HG02623 (cell line): Measurements from ENCODE around the gene MARK4.

ENCODE experiments used
- ATAC-seq: cut with Tn5 transposase; IDR thresholded peaks from one replicate; pipeline ENCODE4 v1.9.1; 2021; ENCODE audit warnings: moderate library complexity; ENCODE audit not compliant: unreplicated experiment

Gene MARK4

GRCh38 chr19:45271098-45271734, 20.1 kb downstream of the MARK4 start:
- no peak for ATAC-seq

GRCh38 chr19:45271735-45272108, 20.7 kb downstream of the MARK4 start:
- ATAC-seq: no peak

GRCh38 chr19:45273521-45273855, 22.4 kb downstream of the MARK4 start:
- no peak for ATAC-seq

DNA sequence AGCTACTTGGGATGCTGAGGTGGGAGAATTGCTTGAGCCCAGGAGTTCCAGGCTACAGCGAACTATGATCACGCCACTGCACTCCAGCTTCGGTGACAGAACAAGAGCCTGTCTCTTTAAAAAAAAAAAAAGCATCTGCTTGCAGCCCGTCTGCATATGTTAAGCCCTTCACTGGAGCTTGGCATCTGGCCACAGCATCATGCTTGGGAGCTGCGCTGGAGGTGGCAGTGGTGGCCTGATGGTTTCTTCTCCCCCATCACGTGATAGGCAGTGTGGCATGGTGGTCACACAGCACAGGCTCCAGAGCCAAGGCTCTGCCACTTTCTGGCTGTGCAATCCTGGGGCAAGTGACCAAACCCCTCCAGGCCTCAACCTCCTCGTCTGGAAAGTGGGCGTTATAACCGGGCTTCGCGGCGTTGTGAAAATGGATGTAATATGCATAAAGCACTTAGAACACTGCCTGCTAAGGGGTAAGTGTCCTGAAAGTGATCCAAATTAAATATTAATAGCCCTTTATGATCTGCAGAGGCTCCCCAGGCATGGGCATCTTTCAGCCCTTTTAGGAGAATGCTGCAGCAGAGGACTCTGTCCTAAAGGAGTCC, 24.4 kb downstream of the MARK4 start:
- ATAC-seq: no peak

- no peak for ATAC-seq
These were observed 25.2 kb downstream of the MARK4 start for GRCh38 chr19:45276284-45276687.

GRCh38 chr19:45278087-45278486, 27.0 kb downstream of the MARK4 start:
- ATAC-seq: no peak

GRCh38 chr19:45279587-45280192, 28.6 kb downstream of the MARK4 start:
- no peak for ATAC-seq

DNA sequence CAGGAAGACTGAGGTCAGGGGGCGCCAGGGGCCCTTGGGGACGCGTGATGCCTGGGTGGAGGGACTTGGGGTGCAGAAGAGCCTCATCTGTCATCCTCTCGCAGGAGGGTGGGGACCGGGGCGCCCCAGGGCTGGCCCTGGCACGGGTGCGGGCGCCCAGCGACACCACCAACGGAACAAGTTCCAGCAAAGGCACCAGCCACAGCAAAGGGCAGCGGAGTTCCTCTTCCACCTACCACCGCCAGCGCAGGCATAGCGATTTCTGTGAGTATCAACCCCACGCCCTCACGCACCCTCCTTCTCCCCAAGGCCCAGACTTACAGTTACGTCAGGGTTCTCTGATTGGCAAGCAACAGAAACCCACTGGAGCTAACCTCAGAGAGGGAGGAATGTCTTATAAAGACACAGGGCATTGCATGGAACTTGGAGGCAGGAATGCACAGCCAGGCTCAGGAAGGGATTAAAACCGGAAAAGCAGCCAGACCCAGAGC, 29.4 kb downstream of the MARK4 start:
- no peak for ATAC-seq

DNA sequence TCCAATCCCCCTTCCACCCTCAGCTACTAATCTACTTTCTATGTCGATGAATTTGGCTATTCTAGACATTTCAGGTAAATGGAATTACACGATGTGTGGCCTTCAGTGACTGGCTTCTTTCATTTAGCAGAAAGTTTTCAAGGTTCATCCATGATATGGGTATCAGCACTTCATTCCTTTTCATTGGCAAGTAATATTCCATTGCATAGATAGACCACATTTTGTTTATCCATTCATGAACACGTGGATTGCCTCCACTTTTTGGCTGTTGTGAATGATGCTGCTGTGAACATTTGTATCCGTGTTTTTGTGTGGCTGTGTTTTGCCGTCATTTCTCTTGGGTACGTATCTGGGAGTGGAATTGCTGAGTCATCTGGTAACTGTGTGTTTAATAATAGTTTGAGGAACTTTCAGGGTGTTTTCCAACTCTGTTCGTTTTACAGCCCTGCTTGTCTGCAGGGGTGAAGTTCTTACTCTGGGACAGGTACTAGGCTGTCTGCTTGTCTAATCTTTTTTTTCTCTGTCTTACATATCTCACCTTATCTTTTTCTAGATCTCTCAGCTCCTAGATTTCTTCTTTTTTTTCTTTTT, 32.5 kb downstream of the MARK4 start:
- no peak for ATAC-seq

DNA sequence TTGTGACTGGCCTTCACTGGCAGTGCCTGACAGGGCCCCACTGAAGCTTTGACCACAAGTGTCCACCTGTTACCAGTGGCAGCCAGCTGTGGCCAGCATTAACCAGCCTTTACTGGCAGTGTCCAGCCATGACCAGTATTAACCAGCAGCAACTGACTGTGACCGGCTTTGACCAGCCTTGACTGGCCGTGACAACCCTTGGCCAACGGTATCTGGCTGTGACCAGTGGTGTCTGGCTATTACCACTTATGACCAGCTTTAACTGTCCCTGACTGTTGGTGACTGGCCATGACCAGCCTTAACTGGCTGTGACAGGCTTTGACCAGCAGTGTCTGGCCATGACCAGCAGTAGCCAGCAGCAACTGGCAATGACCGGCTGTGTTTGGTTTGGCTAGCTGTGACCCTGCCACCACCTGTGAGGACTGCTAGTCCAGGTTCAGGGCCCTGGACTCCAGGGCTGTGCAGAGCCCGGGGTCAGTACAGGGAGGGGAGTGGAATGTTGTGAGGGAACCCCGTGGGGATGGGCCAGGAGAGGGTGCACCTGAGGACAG, 39.4 kb downstream of the MARK4 start:
- ATAC-seq: no peak

DNA sequence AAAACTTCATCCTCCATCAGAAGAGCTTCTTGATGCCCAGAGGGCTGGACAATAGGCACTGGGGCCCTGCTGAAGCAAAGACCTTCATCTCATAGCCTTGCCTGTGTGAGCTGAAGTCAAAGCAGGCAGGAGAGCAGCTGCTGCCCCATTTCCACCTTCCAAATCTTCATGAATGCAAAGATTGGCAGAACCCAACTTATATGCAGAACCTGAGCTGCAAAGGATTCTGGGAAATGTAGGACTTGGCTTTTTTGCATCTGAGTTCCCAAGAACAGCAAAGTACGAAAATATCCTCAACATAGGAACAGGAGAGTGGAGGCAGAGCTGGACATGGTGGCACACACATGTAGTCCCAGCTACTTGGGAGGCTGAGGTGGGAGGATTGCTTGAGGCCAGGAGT, 40.8 kb downstream of the MARK4 start:
- no peak for ATAC-seq

DNA sequence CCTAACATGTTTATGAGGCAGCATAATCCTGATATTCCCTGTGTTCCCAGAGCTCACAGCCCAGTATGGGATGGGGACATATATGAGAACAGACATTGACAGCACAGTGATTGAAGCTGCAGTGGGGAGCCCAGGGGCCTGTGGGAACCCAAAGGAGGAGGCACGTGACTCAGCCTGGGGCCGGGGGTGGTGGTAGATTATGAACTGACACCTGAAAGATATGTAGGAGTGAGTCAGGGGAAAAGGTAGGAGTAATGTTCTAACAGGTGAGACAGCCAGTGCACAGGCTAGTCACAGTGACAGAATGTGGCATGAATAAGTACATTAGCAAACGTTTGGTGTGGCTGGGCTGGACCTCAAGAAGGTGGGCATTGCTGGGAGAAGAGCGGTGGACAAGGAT, 42.6 kb downstream of the MARK4 start:
- ATAC-seq: no peak

DNA sequence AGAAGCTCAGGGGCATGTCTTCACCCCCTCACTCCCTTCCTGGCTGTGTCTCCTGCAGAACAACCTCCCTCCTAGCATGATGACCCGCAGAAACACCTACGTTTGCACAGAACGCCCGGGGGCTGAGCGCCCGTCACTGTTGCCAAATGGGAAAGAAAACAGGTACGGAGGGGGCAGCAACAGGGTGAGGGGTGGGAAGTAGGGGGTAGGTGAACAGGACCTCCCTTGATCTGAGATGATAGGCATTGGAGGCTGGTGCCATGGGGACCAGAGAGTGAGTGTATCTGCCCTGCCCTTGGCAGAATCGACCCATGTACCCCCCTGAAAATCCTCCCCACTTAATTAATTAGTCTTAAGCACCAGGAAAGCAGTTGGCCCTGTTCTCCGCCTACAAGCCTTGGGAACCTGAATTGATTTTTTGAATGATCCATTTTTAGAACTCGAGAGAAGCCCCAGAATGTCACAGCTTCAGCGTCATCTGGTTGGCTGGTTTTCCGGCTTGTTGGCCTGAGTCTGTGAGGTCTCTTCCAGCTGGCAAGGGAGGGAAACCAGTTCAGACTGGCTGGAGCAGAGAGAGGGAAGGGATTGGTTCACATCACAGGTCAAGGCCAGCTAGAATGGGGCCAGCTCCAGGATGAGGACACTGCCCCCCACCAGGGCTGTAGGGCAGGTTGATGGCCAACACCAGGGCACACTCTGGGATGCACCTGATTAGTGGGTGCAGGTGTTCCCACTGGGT, 43.4 kb downstream of the MARK4 start:
- no peak for ATAC-seq

- no peak for ATAC-seq
These were observed 44.8 kb downstream of the MARK4 start for GRCh38 chr19:45295873-45296272.

DNA sequence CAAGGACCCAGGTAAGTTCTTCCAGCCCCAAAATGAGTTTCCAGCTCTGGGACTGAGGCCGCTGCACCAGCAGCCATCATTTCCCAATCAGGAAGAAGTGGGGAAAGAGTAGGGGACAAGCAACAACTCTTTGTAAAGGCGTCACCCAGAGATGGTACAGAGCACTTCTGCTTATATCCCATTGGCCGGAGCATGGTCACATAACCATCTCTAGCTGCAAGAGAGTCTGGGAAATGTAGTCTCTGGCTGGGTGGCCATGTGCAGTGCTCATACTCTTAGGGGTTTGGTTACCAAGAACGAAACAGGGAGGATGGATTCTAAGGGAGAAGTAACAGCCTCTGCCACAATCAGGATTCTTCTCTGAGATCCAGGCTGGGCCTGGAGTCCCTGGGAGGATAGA, 45.3 kb downstream of the MARK4 start:
- no peak for ATAC-seq

DNA sequence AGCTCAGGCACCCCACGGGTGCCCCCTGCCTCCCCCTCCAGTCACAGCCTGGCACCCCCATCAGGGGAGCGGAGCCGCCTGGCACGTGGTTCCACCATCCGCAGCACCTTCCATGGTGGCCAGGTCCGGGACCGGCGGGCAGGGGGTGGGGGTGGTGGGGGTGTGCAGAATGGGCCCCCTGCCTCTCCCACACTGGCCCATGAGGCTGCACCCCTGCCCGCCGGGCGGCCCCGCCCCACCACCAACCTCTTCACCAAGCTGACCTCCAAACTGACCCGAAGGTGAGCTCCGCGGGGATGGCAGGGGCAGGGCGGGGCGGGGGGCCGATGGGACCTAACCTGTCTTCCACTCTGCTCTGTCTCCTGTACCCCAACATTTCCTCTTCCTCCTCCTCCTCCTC, 46.6 kb downstream of the MARK4 start:
- ATAC-seq: no peak

DNA sequence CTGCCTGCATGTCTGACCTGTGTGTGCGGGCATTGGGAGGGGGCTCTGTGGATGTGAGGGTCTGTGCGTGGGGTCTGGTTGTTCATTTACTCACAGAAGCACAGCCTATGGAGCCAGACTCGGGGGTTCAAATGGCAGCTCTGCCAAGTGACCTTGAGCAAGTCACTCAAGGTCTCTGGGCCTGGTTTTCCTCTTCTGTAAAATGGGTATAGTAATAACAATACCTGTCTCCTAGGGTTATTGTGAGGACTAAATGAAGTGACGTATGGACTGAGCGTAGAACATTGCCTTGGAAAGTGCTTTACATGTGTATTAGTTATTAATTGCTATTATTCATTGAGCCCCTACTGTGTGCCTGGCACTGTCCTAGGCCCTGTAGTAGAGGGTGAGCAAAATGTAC, 47.2 kb downstream of the MARK4 start:
- ATAC-seq: no peak

DNA sequence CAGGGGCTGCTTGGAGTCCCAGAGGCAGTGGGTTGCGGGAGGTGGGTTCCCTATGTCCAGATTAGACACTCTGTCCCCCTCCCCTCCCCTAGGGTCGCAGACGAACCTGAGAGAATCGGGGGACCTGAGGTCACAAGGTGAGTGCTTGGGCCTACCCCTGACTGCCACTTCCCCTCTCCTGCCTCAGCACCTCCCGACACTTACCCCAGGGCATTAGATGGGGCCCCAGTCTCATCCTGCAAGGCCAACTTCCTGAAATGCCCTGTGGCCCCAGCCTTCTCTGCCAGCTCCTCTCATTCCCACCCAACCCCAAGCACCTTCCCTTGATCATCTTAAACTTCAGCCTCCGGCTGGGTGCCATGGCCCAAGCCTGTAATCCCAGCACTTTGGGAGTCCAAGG, 48.6 kb downstream of the MARK4 start:
- no peak for ATAC-seq

DNA sequence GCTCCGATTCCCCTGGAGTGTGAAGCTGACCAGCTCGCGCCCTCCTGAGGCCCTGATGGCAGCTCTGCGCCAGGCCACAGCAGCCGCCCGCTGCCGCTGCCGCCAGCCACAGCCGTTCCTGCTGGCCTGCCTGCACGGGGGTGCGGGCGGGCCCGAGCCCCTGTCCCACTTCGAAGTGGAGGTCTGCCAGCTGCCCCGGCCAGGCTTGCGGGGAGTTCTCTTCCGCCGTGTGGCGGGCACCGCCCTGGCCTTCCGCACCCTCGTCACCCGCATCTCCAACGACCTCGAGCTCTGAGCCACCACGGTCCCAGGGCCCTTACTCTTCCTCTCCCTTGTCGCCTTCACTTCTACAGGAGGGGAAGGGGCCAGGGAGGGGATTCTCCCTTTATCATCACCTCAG, 51.3 kb downstream of the MARK4 start:
- no peak for ATAC-seq

DNA sequence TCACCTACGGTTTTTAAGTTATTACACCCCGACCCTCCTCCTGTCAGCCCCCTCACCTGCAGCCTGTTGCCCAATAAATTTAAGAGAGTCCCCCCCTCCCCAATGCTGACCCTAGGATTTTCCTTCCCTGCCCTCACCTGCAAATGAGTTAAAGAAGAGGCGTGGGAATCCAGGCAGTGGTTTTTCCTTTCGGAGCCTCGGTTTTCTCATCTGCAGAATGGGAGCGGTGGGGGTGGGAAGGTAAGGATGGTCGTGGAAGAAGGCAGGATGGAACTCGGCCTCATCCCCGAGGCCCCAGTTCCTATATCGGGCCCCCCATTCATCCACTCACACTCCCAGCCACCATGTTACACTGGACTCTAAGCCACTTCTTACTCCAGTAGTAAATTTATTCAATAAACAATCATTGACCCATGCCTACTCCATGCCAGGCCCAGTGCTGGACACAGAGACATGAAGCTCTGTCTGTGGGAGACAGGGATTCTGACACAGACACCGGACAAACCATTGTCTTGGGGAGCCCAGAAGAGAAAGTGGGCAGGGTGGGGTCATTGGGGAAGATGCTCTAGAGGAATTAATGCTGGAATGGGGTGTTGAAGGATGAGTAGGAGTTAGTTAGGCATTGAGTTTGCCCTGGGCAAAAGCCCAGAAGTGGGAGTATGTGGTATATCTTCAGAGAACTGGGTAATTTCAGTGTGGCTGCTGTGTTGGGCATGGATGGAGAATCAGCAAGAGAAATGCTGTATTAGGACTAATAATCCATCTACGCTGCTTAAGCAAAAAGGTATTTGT, 52.4 kb downstream of the MARK4 start:
- no peak for ATAC-seq
